Nucleus accumbens (tissue), 56 donors: ENCODE results near the gene ARHGAP6.
A peak's percentile ranks its signal among the peaks of the same experiment; 100 is the strongest.

ENCODE experiments used
- DNase-seq, 56 donors: peaks; one replicate each; lab custom pipeline; 2025; lab: John Stamatoyannopoulos, UW

ARHGAP6 gene

DNA sequence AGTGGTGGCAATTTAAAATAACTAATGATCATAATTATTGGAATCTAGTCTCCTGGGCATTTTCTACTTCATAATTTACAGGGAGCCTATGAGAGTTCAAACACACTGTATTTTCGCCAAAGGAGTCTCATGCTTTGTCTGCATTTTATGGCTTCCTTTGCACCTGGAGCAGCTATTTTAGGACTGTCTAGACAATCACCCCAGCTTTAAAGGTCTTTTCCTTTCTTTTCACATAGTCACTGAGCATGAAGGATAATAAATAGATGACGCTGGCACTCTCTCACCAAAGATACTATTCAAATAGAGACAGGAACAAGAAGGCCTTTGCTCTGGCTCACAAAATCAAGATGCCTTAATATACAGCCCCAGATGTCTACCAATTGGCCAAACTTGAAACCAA lies 329.5 kb downstream of the ARHGAP6 start:
- DNase-seq, result no peak

DNA sequence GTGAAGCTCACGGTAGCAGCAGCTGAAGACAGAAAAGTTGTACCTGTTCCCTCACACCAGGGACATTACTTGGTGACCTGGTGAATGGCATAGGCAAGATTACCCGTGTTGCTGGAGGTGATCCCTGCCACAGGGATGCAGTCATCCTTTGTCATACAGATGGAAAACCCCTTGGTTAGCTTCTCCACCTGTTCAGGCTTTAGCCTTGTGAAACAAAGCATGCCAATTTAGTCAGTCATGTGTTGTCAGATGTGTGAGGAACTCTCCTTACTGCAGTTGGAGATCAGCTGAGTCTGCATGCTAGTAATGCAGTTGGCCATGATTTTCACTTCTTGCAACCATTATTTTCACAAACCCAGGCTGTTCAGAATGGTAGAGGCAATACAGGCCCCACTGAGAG lies 331.6 kb downstream of the ARHGAP6 start:
- no peak for DNase-seq

DNA sequence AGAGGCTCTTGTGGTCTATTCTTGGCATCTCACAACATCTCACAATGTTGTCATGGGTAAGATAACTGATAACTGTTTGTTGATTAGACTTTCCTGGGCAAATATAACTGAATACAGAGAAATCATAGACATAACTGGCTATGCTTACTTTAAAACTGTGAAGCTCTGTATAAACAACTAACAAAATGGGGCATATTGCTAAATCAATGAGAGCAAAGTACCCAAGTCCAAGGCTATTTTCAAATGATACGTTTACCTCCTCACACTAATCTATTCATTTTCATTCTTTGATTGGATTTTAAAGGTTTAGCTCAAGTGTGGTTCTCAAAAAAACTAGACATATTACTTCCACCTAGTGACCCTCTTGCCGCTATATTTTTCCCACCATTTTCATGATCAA lies 333.9 kb downstream of the ARHGAP6 start:
- DNase-seq, result no peak

DNA sequence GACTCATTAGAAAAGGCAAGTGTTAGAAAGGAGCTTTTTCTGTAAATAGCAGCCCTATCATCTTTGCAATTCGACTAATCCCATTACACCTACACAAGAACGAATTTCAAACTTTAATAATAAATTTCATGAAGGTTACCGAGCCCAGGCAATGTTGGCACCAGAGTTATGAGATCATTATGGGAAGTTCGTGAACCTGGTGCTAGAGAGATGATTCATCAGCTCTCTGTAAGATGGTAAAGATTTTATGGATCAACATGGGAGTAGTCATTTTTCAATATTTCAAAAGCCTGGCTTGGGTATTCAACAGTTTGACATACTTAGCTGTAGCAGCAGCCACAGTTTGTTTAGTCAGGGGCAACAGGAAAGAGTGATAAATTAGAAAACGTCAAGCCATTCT lies 336.7 kb downstream of the ARHGAP6 start:
- peak in 4 of 56 donors; percentile 7 to 21 (median 9) for DNase-seq

DNA sequence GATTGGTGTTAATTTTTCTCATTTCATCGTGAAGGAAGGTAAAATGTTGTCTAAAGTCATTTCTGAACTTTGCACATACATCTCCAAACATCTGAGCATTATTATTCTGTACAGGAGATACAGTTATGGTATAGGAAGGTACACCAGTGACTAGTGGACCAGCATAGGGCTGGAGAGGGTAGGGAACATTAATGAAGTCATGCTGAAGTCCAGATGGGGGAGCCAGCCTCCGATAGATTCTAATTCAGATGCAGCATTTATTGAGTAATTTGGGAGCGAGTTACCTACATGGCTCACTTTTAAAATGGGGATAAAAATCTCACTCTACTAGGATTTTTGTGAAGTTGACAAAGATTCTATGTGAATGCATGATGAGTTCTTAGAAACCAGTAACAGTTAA lies 337.6 kb downstream of the ARHGAP6 start:
- DNase-seq, result no peak

DNA sequence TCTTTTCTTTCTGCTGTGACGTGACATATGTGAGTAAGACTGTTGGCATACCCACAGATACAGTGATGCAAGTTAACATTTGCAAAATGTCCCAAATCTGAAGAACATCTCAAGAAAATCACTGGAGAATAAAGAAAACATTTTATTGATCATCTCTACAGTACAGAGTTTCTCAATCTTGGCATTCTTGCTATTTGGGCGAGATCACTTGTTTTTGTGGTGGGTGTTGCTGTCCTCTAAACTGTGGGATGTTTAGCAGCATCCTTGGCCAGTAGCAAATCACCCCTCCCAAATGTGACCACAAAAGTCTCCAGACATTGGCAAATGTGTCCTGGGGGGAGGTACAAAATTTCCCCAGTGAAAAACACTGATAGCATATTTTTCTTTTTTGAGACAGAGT lies 343.7 kb downstream of the ARHGAP6 start:
- no peak for DNase-seq

DNA sequence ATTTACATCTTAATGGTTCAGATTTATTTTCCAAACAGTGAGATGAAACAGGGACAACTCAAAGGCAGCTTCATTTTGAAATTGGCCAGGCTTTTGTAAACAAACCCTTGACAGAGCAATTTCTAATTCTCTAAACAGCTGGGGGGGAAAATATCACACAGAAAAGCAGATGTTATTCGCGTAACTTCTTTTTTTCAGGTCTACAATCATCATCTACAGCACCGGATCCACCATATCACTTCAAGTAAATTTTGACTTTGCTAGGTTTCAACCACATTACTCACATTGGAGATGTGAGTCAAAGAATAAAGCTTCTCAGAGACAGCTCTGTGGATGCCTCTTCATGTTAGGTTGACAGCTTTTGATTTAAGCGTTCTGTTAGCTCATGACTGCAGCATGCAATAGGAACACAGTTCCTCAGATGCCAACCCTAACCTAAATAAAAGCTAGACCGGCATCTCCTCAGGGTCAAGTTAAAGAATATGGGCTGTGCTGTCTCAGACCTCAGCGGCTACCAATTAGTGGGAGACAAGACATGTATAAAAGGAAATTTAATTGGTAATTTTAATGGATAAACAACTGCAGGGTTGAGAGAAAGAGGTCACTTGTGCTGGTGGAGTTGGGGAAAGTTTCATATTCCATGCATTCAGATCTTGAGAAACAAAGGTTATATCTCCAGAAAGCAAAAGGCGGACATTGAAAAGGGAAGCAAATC lies 345.8 kb downstream of the ARHGAP6 start:
- no peak for DNase-seq

DNA sequence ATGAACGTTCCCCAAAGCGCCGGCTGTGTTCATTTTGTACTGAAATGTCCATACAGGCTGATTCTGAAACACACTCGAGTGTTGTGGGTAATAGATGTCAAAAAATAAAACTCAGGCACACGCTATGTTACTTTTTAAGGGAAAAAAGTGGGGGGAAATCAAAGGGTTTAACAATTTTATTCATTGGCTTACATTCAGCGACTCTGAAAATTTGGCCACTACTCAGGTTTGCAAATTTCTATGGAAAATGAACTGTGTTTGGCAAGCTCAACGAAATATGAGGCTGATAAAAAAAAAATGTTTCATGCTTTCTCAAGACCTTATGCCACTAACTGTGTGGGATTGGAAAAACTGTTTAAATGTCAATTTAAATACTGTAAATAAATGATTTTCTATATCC lies 354.0 kb downstream of the ARHGAP6 start:
- DNase-seq, result no peak

DNA sequence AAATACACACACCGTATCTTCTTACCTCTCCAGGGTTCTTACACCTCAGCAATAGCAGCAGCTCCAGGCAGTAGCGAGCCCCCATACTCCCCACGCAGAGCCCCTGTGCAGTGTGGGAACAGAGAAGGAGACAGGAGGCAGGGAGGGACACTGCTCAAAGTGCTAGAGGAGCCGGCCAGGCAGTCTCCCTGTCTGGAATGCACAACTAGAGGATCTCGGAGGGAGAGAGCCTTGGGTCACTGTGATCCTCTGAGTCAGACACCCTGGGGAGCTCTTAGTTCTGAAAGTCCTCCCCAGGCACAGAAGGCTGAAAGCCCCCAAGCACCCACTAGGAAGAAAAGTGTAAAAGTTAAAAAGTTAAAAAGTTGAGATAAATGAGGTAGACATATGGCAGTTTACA lies 356.5 kb downstream of the ARHGAP6 start:
- DNase-seq, result no peak

DNA sequence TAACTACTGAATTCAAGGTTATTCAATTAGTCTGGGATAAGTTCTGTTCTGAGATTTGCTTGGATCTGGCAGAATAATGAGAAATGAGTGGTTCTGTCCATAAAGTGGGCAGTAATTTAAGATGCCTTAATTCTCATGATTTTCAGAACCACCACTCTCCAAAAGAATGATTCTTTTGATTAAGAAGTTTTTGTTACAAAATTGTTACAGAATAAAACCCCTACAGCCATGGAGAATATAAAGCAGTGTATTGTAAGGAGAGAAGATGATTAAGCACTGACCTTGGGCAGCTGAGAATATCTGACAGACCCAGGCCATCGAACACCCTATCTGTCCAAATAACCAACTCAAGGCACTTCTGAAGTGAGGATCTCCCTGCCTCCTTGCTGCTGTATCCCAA lies 360.1 kb downstream of the ARHGAP6 start:
- DNase-seq, result no peak

DNA sequence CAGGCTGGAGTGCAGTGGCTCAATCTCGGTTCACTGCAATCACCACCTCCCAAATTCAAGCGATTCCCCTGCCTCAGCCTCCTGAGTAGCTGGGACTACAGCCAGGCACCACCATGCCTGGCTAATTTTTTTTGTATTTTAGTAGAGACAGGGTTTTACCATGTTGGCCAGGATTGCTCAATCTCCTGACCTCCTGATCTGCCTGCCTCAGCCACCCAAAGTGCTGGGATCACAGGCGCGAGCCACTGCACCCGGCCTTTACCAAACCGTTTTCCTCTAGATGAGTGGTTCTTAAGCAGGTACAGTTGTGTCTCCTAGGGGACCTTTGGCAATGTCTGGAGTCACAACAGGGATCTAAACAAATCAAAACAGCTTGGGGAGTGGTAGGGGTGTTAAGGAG lies 360.9 kb downstream of the ARHGAP6 start:
- DNase-seq, result no peak

DNA sequence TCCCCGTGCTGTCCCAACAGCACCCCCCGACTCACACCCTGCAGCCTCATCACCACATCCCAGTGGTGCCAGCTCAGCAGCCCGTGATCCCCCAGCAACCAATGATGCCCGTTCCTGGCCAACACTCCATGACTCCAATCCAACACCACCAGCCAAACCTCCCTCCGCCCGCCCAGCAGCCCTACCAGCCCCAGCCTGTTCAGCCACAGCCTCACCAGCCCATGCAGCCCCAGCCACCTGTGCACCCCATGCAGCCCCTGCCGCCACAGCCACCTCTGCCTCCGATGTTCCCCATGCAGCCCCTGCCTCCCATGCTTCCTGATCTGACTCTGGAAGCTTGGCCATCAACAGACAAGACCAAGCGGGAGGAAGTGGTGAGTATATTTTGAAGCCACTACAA lies 367.1 kb downstream of the ARHGAP6 start:
- peak in 1 of 56 donors; percentile 0 for DNase-seq

DNA sequence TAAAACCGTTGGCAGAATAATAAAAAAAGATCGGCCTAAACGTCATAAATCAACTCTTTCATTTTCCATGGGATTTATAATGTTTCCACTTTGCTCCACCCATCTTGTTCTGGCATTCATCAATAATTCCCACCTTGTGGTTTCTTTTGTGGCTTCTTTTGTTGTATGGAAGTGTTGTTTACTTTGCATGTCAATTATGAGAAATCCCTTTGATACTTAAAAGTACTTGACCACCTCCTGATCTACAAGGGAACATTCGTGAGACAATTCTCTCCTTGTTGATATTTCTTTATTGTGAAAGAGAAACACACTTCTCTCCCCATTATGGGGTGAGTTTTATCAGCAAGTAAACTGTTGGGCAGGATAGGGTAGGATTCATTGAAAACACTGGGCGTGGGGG lies 369.7 kb downstream of the ARHGAP6 start:
- DNase-seq, result no peak

DNA sequence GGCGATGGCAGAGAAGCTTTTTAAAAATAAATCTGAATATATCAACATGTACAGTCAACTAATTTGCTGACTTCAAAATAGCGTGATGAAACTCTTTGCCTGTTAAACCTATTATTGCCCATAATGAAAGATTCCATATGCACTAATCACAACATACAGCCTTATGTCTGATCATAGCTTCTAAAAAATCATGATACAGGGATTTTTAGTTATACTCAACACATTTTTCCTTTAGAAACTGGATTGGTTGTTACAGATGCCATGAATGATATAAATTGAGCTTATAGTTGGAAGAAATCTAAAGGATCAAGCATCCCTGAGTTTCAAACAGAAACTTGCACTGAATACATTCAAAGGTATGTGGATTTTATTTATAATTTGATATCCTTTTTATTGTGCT lies 372.6 kb downstream of the ARHGAP6 start, which contains the start of gene AMELX:
TSS of gene AMELX (plus strand) at position 301 of the 400 bp plus-strand sequence. CDS start 1,376 bp downstream, outside the sequence.
- no peak for DNase-seq

DNA sequence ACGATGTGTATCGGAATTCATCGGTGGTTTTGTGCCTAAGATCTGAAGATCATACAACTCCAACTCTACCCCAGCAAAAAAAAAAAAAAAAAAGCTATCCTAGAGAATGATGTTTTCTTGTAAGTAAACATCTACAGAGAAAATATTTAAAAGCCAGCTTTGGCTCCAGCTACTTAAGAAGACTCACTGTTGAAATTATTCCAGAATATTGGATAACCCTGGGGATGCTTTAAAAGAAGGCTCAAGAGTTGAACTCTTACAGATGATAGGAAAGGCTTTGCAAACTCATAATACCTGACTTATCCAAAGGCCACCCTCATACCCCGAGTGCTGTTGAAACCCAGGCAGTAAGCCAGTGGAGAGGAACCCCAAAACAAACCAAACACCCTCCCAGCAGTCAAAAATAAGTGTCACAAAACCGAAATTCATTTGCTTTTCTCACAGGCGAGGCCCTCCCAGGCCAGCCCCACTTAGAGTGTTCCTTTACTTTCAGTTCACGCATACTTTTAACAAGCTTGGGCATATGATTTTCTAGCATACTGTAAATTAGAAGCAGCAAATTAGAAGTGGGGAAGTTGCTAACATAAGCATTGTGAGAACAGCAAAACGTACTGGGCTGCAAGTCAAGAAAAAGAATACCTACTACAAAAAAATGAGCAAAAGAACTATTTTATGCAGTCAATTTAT lies 375.2 kb downstream of the ARHGAP6 start:
- no peak for DNase-seq

DNA sequence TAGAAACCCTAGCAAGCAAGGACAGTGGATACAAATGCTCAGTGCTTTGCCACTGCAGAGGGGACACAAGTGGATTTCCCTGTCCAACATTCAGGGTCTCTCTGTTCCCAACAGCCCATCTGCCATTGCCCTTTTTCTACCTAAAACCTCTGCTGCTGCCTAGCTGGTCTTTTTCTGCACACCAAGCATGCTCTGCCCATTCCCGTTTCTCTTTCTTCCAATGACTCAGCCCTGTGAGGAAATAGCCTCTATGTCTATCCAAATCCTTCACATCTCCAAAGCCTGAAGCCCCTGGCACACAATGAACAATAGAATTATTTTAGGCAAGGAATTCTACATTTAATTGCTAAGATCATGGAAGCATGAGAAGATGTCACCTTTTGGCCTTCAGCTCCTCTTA lies 378.2 kb downstream of the ARHGAP6 start:
- no peak for DNase-seq

DNA sequence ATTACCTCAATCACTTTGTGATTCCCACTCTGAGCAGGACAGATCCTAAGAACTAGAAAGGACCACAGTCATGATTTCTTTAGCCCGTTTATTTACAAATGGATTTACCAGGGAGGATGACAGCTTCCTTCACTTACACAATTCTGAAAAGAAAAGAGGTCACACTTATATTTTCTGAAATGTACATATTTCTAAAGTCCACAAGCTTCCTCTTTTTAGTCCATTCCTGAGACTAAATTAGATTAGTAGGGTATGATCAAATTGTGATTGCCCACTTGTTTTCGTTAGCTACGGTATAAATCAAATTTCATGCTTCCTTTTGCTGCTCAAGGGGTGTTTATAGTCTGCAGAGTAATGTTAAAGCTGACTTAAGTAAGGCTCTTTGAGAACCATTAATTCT lies 380.1 kb downstream of the ARHGAP6 start:
- no peak for DNase-seq

DNA sequence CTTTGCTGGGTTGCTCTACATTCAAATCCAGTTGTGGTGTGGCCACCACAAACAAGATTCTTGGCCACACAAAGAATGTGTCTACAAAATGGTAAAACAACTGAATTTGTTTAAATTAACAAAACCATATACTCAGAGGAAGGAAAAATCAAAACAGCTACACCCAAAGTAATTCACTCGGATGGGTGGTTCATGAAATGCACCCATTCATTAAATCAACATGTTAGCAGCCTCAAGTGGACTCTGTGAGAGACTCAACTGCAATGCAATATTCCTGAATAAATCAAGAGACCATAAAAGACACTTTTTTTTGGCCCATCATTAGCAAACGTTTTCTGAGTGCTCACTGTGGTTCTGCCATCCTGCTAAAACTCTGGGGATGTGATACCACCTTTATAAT lies 383.7 kb downstream of the ARHGAP6 start:
- no peak for DNase-seq

DNA sequence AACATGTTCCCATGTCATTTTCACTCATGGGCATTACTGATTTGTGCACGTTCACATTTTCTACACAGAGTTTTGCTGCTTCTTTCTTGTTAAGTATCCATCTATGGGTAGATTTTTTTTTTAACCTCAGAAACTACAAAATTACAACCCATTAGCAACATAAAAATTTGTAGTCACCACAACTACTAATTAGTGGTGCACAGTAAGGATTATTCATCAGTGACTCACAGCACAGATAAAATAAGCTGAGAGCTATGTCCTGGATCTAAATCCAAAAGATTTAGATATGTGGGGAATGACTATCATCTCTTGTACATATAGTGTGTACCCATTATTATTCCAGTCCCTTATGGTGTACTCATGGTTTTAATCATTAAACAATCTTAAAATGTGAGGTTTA lies 392.2 kb downstream of the ARHGAP6 start:
- no peak for DNase-seq

DNA sequence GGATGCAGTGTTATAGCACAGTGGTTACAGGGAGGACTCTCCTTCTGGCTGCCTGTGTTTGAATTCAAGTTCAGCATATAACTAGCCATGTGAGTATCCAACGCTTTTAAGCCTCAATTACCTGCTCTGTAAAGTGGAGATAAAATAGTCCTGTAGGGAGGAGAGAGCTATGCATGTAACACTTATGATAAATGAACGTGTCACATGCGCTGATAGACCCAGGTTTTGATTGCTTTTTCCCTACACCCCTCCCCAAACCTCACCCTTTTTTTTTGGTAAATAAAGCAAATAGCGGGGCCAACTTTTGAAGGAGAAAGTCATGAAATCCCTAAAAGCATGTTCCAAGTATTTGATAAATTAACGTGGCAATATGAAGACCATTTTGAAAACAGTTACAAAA lies 392.9 kb downstream of the ARHGAP6 start:
- DNase-seq, result no peak

DNA sequence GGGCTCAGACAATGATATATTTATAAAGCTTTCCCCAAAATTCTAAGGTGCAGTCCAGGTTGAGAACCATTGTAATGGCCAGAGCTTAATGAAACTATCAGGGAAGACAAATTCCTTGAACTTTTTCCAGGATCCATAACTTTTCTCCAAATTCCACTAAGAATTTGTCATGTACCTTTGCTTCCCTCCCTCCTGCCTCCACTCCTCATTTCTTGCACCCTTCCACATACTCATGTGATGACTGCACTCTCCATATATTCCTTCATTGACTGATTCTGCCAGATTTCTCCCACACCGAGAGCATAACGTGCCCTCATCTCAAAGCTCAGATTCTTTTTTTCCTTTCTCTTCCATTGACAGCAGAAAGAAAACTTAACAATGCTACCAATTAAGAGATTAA lies 393.4 kb downstream of the ARHGAP6 start:
- no peak for DNase-seq

DNA sequence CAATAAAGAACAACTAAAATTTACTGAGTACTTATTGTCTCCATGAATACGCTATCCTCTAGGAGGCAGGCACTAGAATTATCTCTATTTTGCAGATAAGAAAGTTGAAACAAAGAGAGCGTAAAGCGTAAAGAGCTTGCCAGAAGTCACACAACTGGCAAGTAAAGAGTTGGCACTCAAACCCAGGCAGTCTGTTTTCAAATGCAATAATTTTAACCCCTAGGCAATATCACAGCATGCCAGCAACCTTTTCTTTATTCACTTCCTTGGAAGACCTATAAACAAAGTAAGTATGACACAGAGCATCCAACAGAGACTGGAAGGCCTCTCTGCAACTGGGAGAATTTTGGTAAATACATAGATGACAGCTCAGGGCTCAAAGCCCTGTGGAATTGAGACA lies 395.7 kb downstream of the ARHGAP6 start:
- no peak for DNase-seq
